Trophoblast cell (in vitro differentiated cells and primary cell): ENCODE measurements around the gene C1orf226.
"Not testable (repeated sequence)": the region's sequence is repeated elsewhere in the genome, so short reads cannot be mapped to it uniquely, and the experiment has no call there.

Experiments used
- DNase-seq, 2 donors: peaks; one replicate each; pipeline ENCODE4 v3.0.0-alpha.2; 2016
- H2AFZ ChIP-seq: 2 replicates; pipeline ENCODE4 v1.6.1; 2013; ENCODE audit warnings: low read length, moderate library complexity, mild to moderate bottlenecking; ENCODE audit not compliant: insufficient read depth, poor library complexity
- H2AK5ac ChIP-seq: 2 replicates; pipeline ENCODE4 v1.6.1; 2013; ENCODE audit warnings: mild to moderate bottlenecking, low read length
- H2BK120ac ChIP-seq: 2 replicates; pipeline ENCODE4 v1.6.1; 2013; ENCODE audit warnings: low read length, mild to moderate bottlenecking, moderate library complexity; ENCODE audit not compliant: insufficient read depth, poor library complexity
- H2BK12ac ChIP-seq: 2 replicates; pipeline ENCODE4 v1.6.1; 2013; ENCODE audit warnings: mild to moderate bottlenecking, low read length, moderate library complexity
- H2BK5ac ChIP-seq: 2 replicates; pipeline ENCODE4 v1.6.1; 2013; ENCODE audit warnings: low read length, low read depth, moderate library complexity, mild to moderate bottlenecking; ENCODE audit not compliant: poor library complexity
- H3K14ac ChIP-seq: 2 replicates; pipeline ENCODE4 v1.6.1; 2013; ENCODE audit warnings: mild to moderate bottlenecking, low read length
- H3K18ac ChIP-seq: 2 replicates; pipeline ENCODE4 v1.6.1; 2013; ENCODE audit warnings: mild to moderate bottlenecking, low read length
- H3K23ac ChIP-seq: 2 replicates; pipeline ENCODE4 v1.6.1; 2013; ENCODE audit warnings: low read length
- H3K27ac ChIP-seq: 2 replicates; pipeline ENCODE4 v1.5.1; 2013; ENCODE audit warnings: low read depth, mild to moderate bottlenecking, inconsistent platforms, low read length, moderate library complexity
- H3K27me3 ChIP-seq: 2 replicates; pipeline ENCODE4 v1.6.1; 2013; ENCODE audit warnings: inconsistent platforms, mild to moderate bottlenecking, low read length, moderate library complexity; ENCODE audit not compliant: insufficient read depth
- H3K36me3 ChIP-seq, 2 experiments: 1 replicate in 1 of 2; 2 replicates in 1 of 2; pipeline ENCODE4 v1.6.1; 2013; ENCODE audit warnings: low read length in 2 of 2, mild to moderate bottlenecking in 2 of 2, moderate library complexity in 1 of 2; ENCODE audit not compliant: insufficient read depth in 2 of 2, control insufficient read depth in 1 of 2
- H3K4ac ChIP-seq: 2 replicates; pipeline ENCODE4 v1.6.1; 2013; ENCODE audit warnings: low read depth, mild to moderate bottlenecking, low read length, moderate library complexity
- H3K4me1 ChIP-seq, 2 experiments: 1 replicate in 1 of 2; 2 replicates in 1 of 2; pipeline ENCODE4 v1.6.1; 2013; ENCODE audit warnings: low read length in 2 of 2, mild to moderate bottlenecking in 2 of 2, moderate library complexity in 1 of 2; ENCODE audit not compliant: insufficient read depth in 2 of 2, control insufficient read depth in 1 of 2
- H3K4me2 ChIP-seq: 2 replicates; pipeline ENCODE4 v1.6.1; 2013; ENCODE audit warnings: inconsistent platforms, mild to moderate bottlenecking, low read length, moderate library complexity
- H3K4me3 ChIP-seq: 2 replicates; pipeline ENCODE4 v1.5.1; 2013; ENCODE audit warnings: mild to moderate bottlenecking, low read depth, low read length, inconsistent platforms
- H3K79me1 ChIP-seq: one replicate; pipeline ENCODE4 v1.6.1; 2013; ENCODE audit warnings: low read length
- H3K79me2 ChIP-seq: 2 replicates; pipeline ENCODE4 v1.6.1; 2013; ENCODE audit warnings: low read length, mild to moderate bottlenecking; ENCODE audit not compliant: control insufficient read depth, insufficient read depth, poor library complexity
- H3K9ac ChIP-seq: 2 replicates; pipeline ENCODE4 v1.6.1; 2013; ENCODE audit warnings: mild to moderate bottlenecking, low read length
- H3K9me3 ChIP-seq: 2 replicates; pipeline ENCODE4 v1.6.1; 2013; ENCODE audit warnings: low read depth, mild to moderate bottlenecking, control low read depth, inconsistent platforms, low read length; ENCODE audit not compliant: insufficient read depth
- H4K12ac ChIP-seq: 2 replicates; pipeline ENCODE4 v1.6.1; 2013; ENCODE audit warnings: low read depth, mild to moderate bottlenecking, low read length, moderate library complexity
- H4K8ac ChIP-seq: 2 replicates; pipeline ENCODE4 v1.6.1; 2013; ENCODE audit warnings: low read depth, mild to moderate bottlenecking, low read length, moderate library complexity
- H4K91ac ChIP-seq: one replicate; pipeline ENCODE4 v1.6.1; 2013; ENCODE audit warnings: low read depth, mild to moderate bottlenecking, low read length, moderate library complexity
- WGBS: extraction: QIAGEN DNeasy Blood & Tissue Kit; methylation state at CpG from one replicate; pipeline ENCODE4 v1.1.7; 2013; ENCODE audit warnings: missing lambda C conversion rate; ENCODE audit not compliant: insufficient read length, insufficient coverage; ENCODE audit errors: extremely low coverage; 5-methylcytosine and 5-hydroxymethylcytosine counted together

Gene C1orf226

DNA sequence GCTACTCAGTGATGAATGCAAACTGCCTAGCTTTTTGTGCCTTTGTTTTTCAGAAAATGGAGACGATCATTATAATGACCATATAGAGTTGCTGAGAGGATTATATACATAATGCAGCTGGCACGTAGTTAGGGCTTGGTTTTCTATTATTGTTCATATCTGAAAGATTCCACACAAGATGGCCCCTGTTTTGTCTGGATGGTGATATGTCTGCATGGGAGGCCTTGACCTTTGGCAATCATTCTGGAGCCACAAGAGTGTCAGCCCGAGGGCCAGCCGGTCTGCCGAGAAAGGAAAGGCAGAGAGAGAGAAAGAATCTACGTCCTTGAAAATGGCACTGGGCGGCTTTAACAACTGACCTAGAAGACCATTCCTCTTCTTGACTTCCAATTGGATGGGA lies 36.1 kb downstream of the C1orf226 start:
- H3K4me3 ChIP-seq = no peak overlapping the region
- no peak overlapping the region for H2BK5ac ChIP-seq
- no peak overlapping the region for H3K4ac ChIP-seq
- no peak overlapping the region for H3K23ac ChIP-seq
- no peaks in the 10 kb centered on the region for H3K4me1 ChIP-seq
- H4K12ac ChIP-seq = no peak overlapping the region
- WGBS = no CpG with 5 or more reads among the region's 7 CpGs
- H2BK12ac ChIP-seq = no peak overlapping the region
- no peak overlapping the region for H3K18ac ChIP-seq
- H3K79me2 ChIP-seq = no peaks in the 10 kb centered on the region
- H4K8ac ChIP-seq = no peak overlapping the region
- no peaks in the 10 kb centered on the region for H3K27me3 ChIP-seq
- H3K9ac ChIP-seq = no peak overlapping the region
- H3K14ac ChIP-seq = no peak overlapping the region
- H2BK120ac ChIP-seq = no peak overlapping the region
- H4K91ac ChIP-seq = no peak overlapping the region
- H3K9me3 ChIP-seq = no peaks in the 10 kb centered on the region
- H3K27ac ChIP-seq = no peak overlapping the region
- no peak overlapping the region for H2AFZ ChIP-seq
- no peak overlapping the region for H3K4me2 ChIP-seq
- H2AK5ac ChIP-seq = no peak overlapping the region
- no peaks in the 10 kb centered on the region for H3K36me3 ChIP-seq
- no peaks in the 10 kb centered on the region for H3K79me1 ChIP-seq
- DNase-seq = no peak

GRCh38 chr1:162418584-162418983 lies 37.1 kb downstream of the C1orf226 start:
- H3K79me2 ChIP-seq, H3K9me3 ChIP-seq, H3K27ac ChIP-seq, H3K23ac ChIP-seq, H3K9ac ChIP-seq, H3K18ac ChIP-seq, H2BK12ac ChIP-seq, H4K8ac ChIP-seq, H3K14ac ChIP-seq, H2AFZ ChIP-seq, H3K27me3 ChIP-seq, H4K91ac ChIP-seq, H3K4me2 ChIP-seq, H2BK120ac ChIP-seq, H2BK5ac ChIP-seq, DNase-seq, H2AK5ac ChIP-seq, H3K4ac ChIP-seq, H3K4me3 ChIP-seq, H3K36me3 ChIP-seq, H4K12ac ChIP-seq, H3K4me1 ChIP-seq, H3K79me1 ChIP-seq: not testable (repeated sequence)
- no CpG with 5 or more reads among the region's 7 CpGs for WGBS

- not testable (repeated sequence) for H3K4me2 ChIP-seq
- no CpG with 5 or more reads among the region's 9 CpGs for WGBS
Observed at GRCh38 chr1:162419450-162419931, 38.0 kb downstream of the C1orf226 start.

GRCh38 chr1:162420120-162420519 lies 38.6 kb downstream of the C1orf226 start:
- no peak overlapping the region for H4K91ac ChIP-seq
- DNase-seq = no peak
- H3K4me2 ChIP-seq = no peak overlapping the region
- no peak overlapping the region for H2BK5ac ChIP-seq
- no peaks in the 10 kb centered on the region for H3K4me1 ChIP-seq
- no peaks in the 10 kb centered on the region for H3K27me3 ChIP-seq
- H3K36me3 ChIP-seq = no peaks in the 10 kb centered on the region
- H2BK120ac ChIP-seq = no peak overlapping the region
- H3K9me3 ChIP-seq = no peaks in the 10 kb centered on the region
- H2AFZ ChIP-seq = no peak overlapping the region
- H3K4me3 ChIP-seq = no peak overlapping the region
- no peak overlapping the region for H2AK5ac ChIP-seq
- H4K8ac ChIP-seq = no peak overlapping the region
- H3K79me1 ChIP-seq = no peaks in the 10 kb centered on the region
- H3K18ac ChIP-seq = no peak overlapping the region
- WGBS = no CpG with 5 or more reads among the region's 3 CpGs
- H4K12ac ChIP-seq = no peak overlapping the region
- no peak overlapping the region for H3K27ac ChIP-seq
- no peak overlapping the region for H2BK12ac ChIP-seq
- H3K9ac ChIP-seq = no peak overlapping the region
- H3K4ac ChIP-seq = no peak overlapping the region
- H3K14ac ChIP-seq = no peak overlapping the region
- no peaks in the 10 kb centered on the region for H3K79me2 ChIP-seq
- no peak overlapping the region for H3K23ac ChIP-seq

More at GRCh38 chr1:162419450-162419931, 38.0 kb downstream of the C1orf226 start:
- not testable (repeated sequence) for H3K23ac ChIP-seq, H3K27ac ChIP-seq, H3K79me1 ChIP-seq, H3K4me3 ChIP-seq, H4K91ac ChIP-seq, H3K18ac ChIP-seq, H3K36me3 ChIP-seq, H3K4ac ChIP-seq, H3K9ac ChIP-seq, DNase-seq, H2AK5ac ChIP-seq, H3K14ac ChIP-seq, H3K4me1 ChIP-seq, H2BK5ac ChIP-seq, H3K79me2 ChIP-seq, H2BK12ac ChIP-seq, H2AFZ ChIP-seq, H3K9me3 ChIP-seq, H4K8ac ChIP-seq, H4K12ac ChIP-seq, H2BK120ac ChIP-seq, H3K27me3 ChIP-seq
